GM23338 (cell line): ENCODE measurements around the gene PER2. TPM values are rescaled to one million over a fixed set of nuclear protein-coding genes. Genes with fewer than 3 reads are reported as not detected.

Source experiments
- ATAC-seq: fragments of 200-7000 bp; cut with Tn5 transposase; 3 replicates; pipeline ENCODE4 v1.9.1; 2020
- DNase-seq: peaks from one replicate; pipeline ENCODE4 v3.0.0-alpha.2; 2015; ENCODE audit warnings: low spot score
- H2AFZ ChIP-seq: fragments of 200-600 bp; sonication (generic); 2 replicates; pipeline ENCODE4 v1.8.0; 2016; ENCODE audit warnings: antibody characterized with exemption, mild to moderate bottlenecking, moderate library complexity
- H3F3A ChIP-seq: fragments of 200-600 bp; sonication (generic); replicated peaks from 2 replicates; pipeline ENCODE4 v1.8.0; 2017; ENCODE audit warnings: antibody characterized with exemption, mixed run types, low read depth
- H3K27ac ChIP-seq: fragments of 200-600 bp; sonication (generic); 2 replicates; pipeline ENCODE4 v1.6.1; 2016; ENCODE audit warnings: low read depth
- H3K27me3 ChIP-seq: fragments of 200-600 bp; sonication (generic); 2 replicates; pipeline ENCODE4 v1.8.0; 2016; ENCODE audit warnings: mild to moderate bottlenecking, mixed run types, moderate library complexity; ENCODE audit not compliant: insufficient read depth
- H3K36me3 ChIP-seq: fragments of 200-600 bp; sonication (generic); 2 replicates; pipeline ENCODE4 v1.8.0; 2016; ENCODE audit warnings: mild to moderate bottlenecking; ENCODE audit not compliant: insufficient read depth
- H3K4me1 ChIP-seq: fragments of 200-600 bp; sonication (generic); 2 replicates; pipeline ENCODE4 v1.8.0; 2016; ENCODE audit warnings: mild to moderate bottlenecking, moderate library complexity; ENCODE audit not compliant: insufficient read depth
- H3K4me2 ChIP-seq: fragments of 200-600 bp; sonication (generic); 2 replicates; pipeline ENCODE4 v1.7.1; 2017; ENCODE audit warnings: mixed run types
- H3K4me3 ChIP-seq: fragments of 200-600 bp; sonication (generic); 2 replicates; pipeline ENCODE4 v1.6.1; 2016; ENCODE audit warnings: mixed run types
- H3K79me2 ChIP-seq: fragments of 200-600 bp; sonication (generic); replicated peaks from 2 replicates; pipeline ENCODE4 v1.8.0; 2017; ENCODE audit warnings: mild to moderate bottlenecking; ENCODE audit not compliant: insufficient read depth
- H3K9me2 ChIP-seq: fragments of 200-600 bp; sonication (generic); 2 replicates; pipeline ENCODE4 v1.8.0; 2017; ENCODE audit not compliant: insufficient read depth
- H4K20me1 ChIP-seq: fragments of 200-600 bp; sonication (generic); replicated peaks from 2 replicates; pipeline ENCODE4 v1.8.0; 2017; ENCODE audit warnings: mild to moderate bottlenecking; ENCODE audit not compliant: insufficient read depth
- H3K27ac Mint-ChIP-seq: 2 replicates; pipeline ENCODE4 v1.8.0; 2020; ENCODE audit warnings: inconsistent platforms, mild to moderate bottlenecking, moderate library complexity, mixed read lengths
- H3K27me3 Mint-ChIP-seq: 3 replicates; pipeline ENCODE4 v1.8.0; 2022; ENCODE audit warnings: low read depth, mild to moderate bottlenecking, moderate library complexity, mixed read lengths, inconsistent platforms; ENCODE audit not compliant: insufficient read depth, poor library complexity
- H3K36me3 Mint-ChIP-seq: 3 replicates; pipeline ENCODE4 v1.8.0; 2021; ENCODE audit warnings: low read depth, mild to moderate bottlenecking, inconsistent platforms, moderate library complexity, mixed read lengths
- H3K4me1 Mint-ChIP-seq: 3 replicates; pipeline ENCODE4 v1.8.0; 2020; ENCODE audit warnings: mild to moderate bottlenecking, inconsistent platforms, mixed read lengths
- H3K4me3 Mint-ChIP-seq: 3 replicates; pipeline ENCODE4 v1.8.0; 2021; ENCODE audit warnings: moderate library complexity, mild to moderate bottlenecking, inconsistent platforms, mixed read lengths
- H3K9me3 Mint-ChIP-seq: 3 replicates; pipeline ENCODE4 v1.8.0; 2020; ENCODE audit warnings: moderate library complexity, mild to moderate bottlenecking, inconsistent platforms, mixed read lengths
- EZH2 ChIP-seq: fragments of 200-600 bp; sonication (generic); IDR thresholded peaks from one replicate; pipeline ENCODE4 v1.8.0; 2017; ENCODE audit warnings: antibody characterized with exemption, mild to moderate bottlenecking, low read depth; ENCODE audit not compliant: unreplicated experiment
- EZH2phosphoT487 ChIP-seq: fragments of 200-600 bp; sonication (generic); IDR thresholded peaks from one replicate; pipeline ENCODE4 v1.8.1; 2018; ENCODE audit warnings: antibody characterized with exemption; ENCODE audit not compliant: unreplicated experiment
- JUNB ChIP-seq: IDR thresholded peaks from one replicate; pipeline ENCODE4 v1.6.1; 2016; ENCODE audit warnings: antibody characterized with exemption; ENCODE audit not compliant: unreplicated experiment
- NANOG ChIP-seq: IDR thresholded peaks from 2 replicates; pipeline ENCODE4 v1.6.1; 2016; ENCODE audit warnings: antibody characterized with exemption, borderline replicate concordance
- POLR2AphosphoS5 ChIP-seq: IDR thresholded peaks from 2 replicates; pipeline ENCODE4 v1.6.1; 2016; ENCODE audit warnings: antibody characterized with exemption, low read depth
- polyA plus RNA-seq: library from polyadenylated mRNA; unstranded; fragments of >200 nt; fragmentation: Nextera tagmentation; extraction: Ambion mirVana; gene quantifications from 2 replicates; pipeline ENCODE4 v1.2.1, GENCODE V29; 2016
- total RNA-seq: library from RNA; depleted of rRNA; stranded (reverse); fragments of >200 nt; shearing (Covaris generic); gene quantifications from 2 replicates; pipeline ENCODE4 v1.2.3, GENCODE V29; 2014
- TF ChIP-seq, protein P1 (sequence below): fragments of 250-450 bp; sonication (Bioruptor Pico); IDR thresholded peaks from 2 replicates; pipeline ENCODE4 v1.5.0; 2020; ENCODE audit warnings: mild to moderate bottlenecking, moderate library complexity
- TF ChIP-seq, protein P2 (sequence below), 2 experiments: fragments of 200-600 bp in 1 of 2; sonication (generic) in 1 of 2; conservative IDR thresholded peaks; 2 replicates each; pipeline versions ENCODE4 v1.5.1 to v1.6.1; 2016 to 2017; ENCODE audit warnings: antibody characterized with exemption in 2 of 2, low read depth in 2 of 2, mild to moderate bottlenecking in 2 of 2, moderate library complexity in 1 of 2

The PER2 gene
- total and polyA plus RNA-seq, 2 experiments from 2014 or later = 2.2 to 4.6 TPM

DNA sequence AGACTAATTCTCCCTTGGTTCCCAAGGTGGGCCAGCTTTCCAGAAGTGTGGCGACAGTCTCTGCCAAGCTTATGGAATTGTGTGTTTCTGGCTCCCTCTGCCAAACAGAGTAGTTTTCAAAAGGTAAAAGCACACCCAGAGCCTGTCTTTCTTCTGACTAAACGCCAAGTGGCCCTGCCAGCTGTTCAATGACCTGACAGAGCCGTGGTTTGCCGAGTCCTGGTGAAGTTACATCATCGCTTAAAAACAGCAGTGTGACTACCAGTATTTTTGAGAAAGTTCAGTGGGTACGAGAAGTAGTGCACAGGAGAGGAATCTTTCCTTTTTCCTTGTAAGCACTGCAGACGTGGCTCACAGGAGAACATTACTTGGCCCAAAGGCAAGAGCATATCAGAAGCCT, 1.9 kb downstream of the PER2 start:
- Histone ChIP-seq H2AFZ (no peak overlapping the region), H3F3A (peaks cover 4% of the 10 kb centered on the region; the same call in 1 of the 2 replicates), H3K36me3 (no peaks in the 10 kb centered on the region), H4K20me1 (peaks cover 15% of the 10 kb centered on the region), H3K4me2 (no peak overlapping the region), H3K4me3 (no peak overlapping the region), H3K79me2 (peaks cover 16% of the 10 kb centered on the region), H3K27me3 (peaks cover 6% of the 10 kb centered on the region; the same call in 1 of the 2 replicates), H3K27ac (no peak overlapping the region), H3K9me2 (no peaks in the 10 kb centered on the region), H3K4me1 (peaks cover 26% of the 10 kb centered on the region)
- H3K27me3 Mint-ChIP-seq = peaks cover 20% of the 10 kb centered on the region
- H3K36me3 Mint-ChIP-seq = no peaks in the 10 kb centered on the region; the same call in 2 of the 3 replicates
- H3K27ac Mint-ChIP-seq = no peak overlapping the region
- ATAC-seq (no peak), DNase-seq (no peak)
- TF ChIP-seq, protein P1, sequence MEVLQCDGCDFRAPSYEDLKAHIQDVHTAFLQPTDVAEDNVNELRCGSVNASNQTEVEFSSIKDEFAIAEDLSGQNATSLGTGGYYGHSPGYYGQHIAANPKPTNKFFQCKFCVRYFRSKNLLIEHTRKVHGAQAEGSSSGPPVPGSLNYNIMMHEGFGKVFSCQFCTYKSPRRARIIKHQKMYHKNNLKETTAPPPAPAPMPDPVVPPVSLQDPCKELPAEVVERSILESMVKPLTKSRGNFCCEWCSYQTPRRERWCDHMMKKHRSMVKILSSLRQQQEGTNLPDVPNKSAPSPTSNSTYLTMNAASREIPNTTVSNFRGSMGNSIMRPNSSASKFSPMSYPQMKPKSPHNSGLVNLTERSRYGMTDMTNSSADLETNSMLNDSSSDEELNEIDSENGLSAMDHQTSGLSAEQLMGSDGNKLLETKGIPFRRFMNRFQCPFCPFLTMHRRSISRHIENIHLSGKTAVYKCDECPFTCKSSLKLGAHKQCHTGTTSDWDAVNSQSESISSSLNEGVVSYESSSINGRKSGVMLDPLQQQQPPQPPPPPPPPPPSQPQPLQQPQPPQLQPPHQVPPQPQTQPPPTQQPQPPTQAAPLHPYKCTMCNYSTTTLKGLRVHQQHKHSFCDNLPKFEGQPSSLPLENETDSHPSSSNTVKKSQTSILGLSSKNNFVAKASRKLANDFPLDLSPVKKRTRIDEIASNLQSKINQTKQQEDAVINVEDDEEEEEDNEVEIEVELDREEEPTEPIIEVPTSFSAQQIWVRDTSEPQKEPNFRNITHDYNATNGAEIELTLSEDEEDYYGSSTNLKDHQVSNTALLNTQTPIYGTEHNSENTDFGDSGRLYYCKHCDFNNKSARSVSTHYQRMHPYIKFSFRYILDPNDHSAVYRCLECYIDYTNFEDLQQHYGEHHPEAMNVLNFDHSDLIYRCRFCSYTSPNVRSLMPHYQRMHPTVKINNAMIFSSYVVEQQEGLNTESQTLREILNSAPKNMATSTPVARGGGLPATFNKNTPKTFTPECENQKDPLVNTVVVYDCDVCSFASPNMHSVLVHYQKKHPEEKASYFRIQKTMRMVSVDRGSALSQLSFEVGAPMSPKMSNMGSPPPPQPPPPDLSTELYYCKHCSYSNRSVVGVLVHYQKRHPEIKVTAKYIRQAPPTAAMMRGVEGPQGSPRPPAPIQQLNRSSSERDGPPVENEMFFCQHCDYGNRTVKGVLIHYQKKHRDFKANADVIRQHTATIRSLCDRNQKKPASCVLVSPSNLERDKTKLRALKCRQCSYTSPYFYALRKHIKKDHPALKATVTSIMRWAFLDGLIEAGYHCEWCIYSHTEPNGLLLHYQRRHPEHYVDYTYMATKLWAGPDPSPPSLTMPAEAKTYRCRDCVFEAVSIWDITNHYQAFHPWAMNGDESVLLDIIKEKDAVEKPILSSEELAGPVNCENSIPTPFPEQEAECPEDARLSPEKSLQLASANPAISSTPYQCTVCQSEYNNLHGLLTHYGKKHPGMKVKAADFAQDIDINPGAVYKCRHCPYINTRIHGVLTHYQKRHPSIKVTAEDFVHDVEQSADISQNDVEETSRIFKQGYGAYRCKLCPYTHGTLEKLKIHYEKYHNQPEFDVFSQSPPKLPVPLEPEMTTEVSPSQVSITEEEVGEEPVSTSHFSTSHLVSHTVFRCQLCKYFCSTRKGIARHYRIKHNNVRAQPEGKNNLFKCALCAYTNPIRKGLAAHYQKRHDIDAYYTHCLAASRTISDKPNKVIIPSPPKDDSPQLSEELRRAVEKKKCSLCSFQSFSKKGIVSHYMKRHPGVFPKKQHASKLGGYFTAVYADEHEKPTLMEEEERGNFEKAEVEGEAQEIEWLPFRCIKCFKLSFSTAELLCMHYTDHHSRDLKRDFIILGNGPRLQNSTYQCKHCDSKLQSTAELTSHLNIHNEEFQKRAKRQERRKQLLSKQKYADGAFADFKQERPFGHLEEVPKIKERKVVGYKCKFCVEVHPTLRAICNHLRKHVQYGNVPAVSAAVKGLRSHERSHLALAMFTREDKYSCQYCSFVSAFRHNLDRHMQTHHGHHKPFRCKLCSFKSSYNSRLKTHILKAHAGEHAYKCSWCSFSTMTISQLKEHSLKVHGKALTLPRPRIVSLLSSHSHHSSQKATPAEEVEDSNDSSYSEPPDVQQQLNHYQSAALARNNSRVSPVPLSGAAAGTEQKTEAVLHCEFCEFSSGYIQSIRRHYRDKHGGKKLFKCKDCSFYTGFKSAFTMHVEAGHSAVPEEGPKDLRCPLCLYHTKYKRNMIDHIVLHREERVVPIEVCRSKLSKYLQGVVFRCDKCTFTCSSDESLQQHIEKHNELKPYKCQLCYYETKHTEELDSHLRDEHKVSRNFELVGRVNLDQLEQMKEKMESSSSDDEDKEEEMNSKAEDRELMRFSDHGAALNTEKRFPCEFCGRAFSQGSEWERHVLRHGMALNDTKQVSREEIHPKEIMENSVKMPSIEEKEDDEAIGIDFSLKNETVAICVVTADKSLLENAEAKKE (CRISPR knock-in tag) = no peak
- TF ChIP-seq EZH2 (no peak), NANOG (no peak), EZH2phosphoT487 (no peak), JUNB (no peak), POLR2AphosphoS5 (no peak)
- TF ChIP-seq, protein P2, sequence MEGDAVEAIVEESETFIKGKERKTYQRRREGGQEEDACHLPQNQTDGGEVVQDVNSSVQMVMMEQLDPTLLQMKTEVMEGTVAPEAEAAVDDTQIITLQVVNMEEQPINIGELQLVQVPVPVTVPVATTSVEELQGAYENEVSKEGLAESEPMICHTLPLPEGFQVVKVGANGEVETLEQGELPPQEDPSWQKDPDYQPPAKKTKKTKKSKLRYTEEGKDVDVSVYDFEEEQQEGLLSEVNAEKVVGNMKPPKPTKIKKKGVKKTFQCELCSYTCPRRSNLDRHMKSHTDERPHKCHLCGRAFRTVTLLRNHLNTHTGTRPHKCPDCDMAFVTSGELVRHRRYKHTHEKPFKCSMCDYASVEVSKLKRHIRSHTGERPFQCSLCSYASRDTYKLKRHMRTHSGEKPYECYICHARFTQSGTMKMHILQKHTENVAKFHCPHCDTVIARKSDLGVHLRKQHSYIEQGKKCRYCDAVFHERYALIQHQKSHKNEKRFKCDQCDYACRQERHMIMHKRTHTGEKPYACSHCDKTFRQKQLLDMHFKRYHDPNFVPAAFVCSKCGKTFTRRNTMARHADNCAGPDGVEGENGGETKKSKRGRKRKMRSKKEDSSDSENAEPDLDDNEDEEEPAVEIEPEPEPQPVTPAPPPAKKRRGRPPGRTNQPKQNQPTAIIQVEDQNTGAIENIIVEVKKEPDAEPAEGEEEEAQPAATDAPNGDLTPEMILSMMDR (conservative IDR thresholded peaks at IDR 0.05; ENCODE audit: low read depth in 2 of 2) = no peak
- peaks cover 44% of the 10 kb centered on the region for H3K4me1 Mint-ChIP-seq
- H3K4me3 Mint-ChIP-seq = peak overlapping the region; percentile 86; the same call in 2 of the 3 replicates
- H3K9me3 Mint-ChIP-seq = no peaks in the 10 kb centered on the region
